ENCODE data around the gene LRRC37A. TPM values are rescaled to one million over a fixed set of nuclear protein-coding genes. Genes with fewer than 3 reads are reported as not detected.
A peak's percentile ranks its signal among the peaks of the same experiment; 100 is the strongest.

LRRC37A gene
- total and polyA plus RNA-seq, 9 of the 15 experiments (the other 6 are each of a cell fraction or from before 2014, with no cell fraction given) = 0.14 to 3.1 (median 1.8) TPM

DNA sequence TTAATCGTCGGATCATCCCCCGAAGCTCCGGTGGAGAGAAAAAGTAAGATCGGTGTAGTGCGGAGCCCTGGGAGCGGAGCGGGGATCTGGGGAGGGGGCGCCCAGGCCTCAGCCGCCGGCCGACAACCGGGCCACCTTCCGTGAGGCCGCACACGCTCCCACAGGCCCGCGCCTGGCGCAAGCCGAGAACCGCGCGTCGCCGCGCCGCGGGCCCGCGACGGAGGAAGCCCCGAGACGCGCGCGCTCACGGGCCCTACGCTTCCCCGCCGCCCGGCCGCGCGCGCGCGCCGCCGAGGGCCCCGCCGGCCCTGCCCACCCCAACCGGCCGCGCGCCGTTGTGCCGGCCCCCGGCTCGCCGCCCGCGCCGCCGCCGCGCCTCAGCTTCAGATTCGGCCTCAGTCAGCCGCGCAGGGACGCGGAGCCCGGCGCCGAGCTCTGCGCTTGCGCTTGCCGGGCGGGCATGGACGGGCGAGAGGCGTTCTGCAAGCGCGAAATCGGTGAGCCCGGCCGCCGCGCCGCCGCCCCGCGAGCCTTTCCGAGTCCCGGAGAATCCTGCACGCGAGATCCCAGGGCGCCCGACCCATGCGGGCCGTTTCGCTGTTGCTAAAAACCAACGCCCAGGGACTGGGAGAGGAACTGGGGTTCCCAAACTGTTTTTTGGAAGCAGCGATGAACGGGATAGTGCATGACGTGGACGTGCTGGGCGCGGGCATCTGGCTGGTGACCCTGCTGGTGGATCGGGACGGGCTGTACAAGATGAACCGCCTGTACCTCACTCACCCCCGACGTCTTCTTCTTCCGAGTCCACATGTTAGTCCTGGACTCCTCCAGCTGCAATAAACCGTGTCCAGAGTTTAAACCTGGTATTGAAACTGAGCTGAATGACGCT, 28.0 kb upstream of the LRRC37A start (continued):
- TF ChIP-seq, protein P1, sequence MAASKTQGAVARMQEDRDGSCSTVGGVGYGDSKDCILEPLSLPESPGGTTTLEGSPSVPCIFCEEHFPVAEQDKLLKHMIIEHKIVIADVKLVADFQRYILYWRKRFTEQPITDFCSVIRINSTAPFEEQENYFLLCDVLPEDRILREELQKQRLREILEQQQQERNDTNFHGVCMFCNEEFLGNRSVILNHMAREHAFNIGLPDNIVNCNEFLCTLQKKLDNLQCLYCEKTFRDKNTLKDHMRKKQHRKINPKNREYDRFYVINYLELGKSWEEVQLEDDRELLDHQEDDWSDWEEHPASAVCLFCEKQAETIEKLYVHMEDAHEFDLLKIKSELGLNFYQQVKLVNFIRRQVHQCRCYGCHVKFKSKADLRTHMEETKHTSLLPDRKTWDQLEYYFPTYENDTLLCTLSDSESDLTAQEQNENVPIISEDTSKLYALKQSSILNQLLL (CRISPR knock-in tag; IDR thresholded peaks at IDR 0.05; ENCODE audit: borderline replicate concordance) = no peak
- TF ChIP-seq ZNF696 (CRISPR knock-in tag; conservative IDR thresholded peaks at IDR 0.05) (no peak), NFYB (IDR thresholded peaks at IDR 0.05; ENCODE audit: extremely low read depth, insufficient read length) (no peak), HMGN3 (IDR thresholded peaks at IDR 0.05; ENCODE audit: borderline replicate concordance, extremely low read depth, insufficient read length, low read depth, low read length) (no peak), ZNF124 (CRISPR knock-in tag; IDR thresholded peaks at IDR 0.05) (no peak), MLX (CRISPR knock-in tag; conservative IDR thresholded peaks at IDR 0.05) (no peak), PTBP1 (IDR thresholded peaks at IDR 0.05; ENCODE audit: low read depth, low read length) (no peak), SMARCA5 (IDR thresholded peaks at IDR 0.05) (no peak), KHSRP (IDR thresholded peaks at IDR 0.05) (no peak), ZNF785 (CRISPR knock-in tag; IDR thresholded peaks at IDR 0.05) (no peak), FOXK2 (conservative IDR thresholded peaks at IDR 0.05 in 1 of 2, IDR thresholded peaks at IDR 0.05 in 1 of 2; ENCODE audit: low read depth in 2 of 2) (no peak), MEIS2 (IDR thresholded peaks at IDR 0.05; ENCODE audit: partially characterized antibody) (peak; percentile 62), CUX1 (CRISPR knock-in tag; IDR thresholded peaks at IDR 0.05) (peak; percentile 93), NR0B1 (IDR thresholded peaks at IDR 0.05; ENCODE audit: partially characterized antibody) (no peak)
- TF ChIP-seq, protein P2, sequence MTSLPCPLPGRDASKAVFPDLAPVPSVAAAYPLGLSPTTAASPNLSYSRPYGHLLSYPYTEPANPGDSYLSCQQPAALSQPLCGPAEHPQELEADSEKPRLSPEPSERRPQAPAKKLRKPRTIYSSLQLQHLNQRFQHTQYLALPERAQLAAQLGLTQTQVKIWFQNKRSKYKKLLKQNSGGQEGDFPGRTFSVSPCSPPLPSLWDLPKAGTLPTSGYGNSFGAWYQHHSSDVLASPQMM (CRISPR knock-in tag; IDR thresholded peaks at IDR 0.05) = no peak
- TF ChIP-seq, protein P3, sequence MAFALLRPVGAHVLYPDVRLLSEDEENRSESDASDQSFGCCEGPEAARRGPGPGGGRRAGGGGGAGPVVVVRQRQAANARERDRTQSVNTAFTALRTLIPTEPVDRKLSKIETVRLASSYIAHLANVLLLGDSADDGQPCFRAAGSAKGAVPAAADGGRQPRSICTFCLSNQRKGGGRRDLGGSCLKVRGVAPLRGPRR (CRISPR knock-in tag; IDR thresholded peaks at IDR 0.05) = peak; percentile 57; the same call in 1 of the 2 replicates

All from K562 (cell line).